Fibroblast of the aortic adventitia (primary cell): Measurements from ENCODE around the gene CDH11. TPM values are rescaled to one million over a fixed set of nuclear protein-coding genes. Genes with fewer than 3 reads are reported as not detected.

ENCODE experiments used
- DNase-seq: peaks from one replicate; pipeline ENCODE4 v3.0.0-alpha.2; 2010; ENCODE audit warnings: low read depth
- H3K4me3 ChIP-seq: 2 replicates; pipeline ENCODE4 v1.5.1; 2011; ENCODE audit warnings: low read depth, mild to moderate bottlenecking, control low read depth, low read length, moderate library complexity
- CTCF ChIP-seq: IDR thresholded peaks from 2 replicates; pipeline ENCODE4 v1.5.1; 2011; ENCODE audit warnings: mild to moderate bottlenecking, low read length, control low read depth, inconsistent platforms; ENCODE audit not compliant: insufficient read depth
- total RNA-seq: library from RNA; depleted of rRNA; stranded (reverse); fragments of >200 nt; gene quantifications from 2 replicates; pipeline ENCODE4 v1.2.3, GENCODE V29; 2012; ENCODE audit warnings: low replicate concordance

CDH11 gene
- total RNA-seq, 1 donor: 397 TPM

- TF ChIP-seq CTCF: no peak
- no peak overlapping the region for H3K4me3 ChIP-seq
- peak; percentile 74 for DNase-seq
Measured at GRCh38 chr16:65068151-65068740, 53.6 kb downstream of the CDH11 start.

- H3K4me3 ChIP-seq: no peak overlapping the region
- no peak for DNase-seq
- no peak for TF ChIP-seq CTCF
Measured at GRCh38 chr16:65066651-65067050, 55.2 kb downstream of the CDH11 start.

GRCh38 chr16:65065031-65065430 is 56.8 kb downstream of the CDH11 start:
- TF ChIP-seq CTCF: no peak
- no peak for DNase-seq

GRCh38 chr16:65064131-65064530 is 57.7 kb downstream of the CDH11 start:
- no peak for DNase-seq
- H3K4me3 ChIP-seq: no peak overlapping the region

More at GRCh38 chr16:65065031-65065430, 56.8 kb downstream of the CDH11 start:
- no peak overlapping the region for H3K4me3 ChIP-seq

GRCh38 chr16:65062736-65063583 is 58.9 kb downstream of the CDH11 start:
- DNase-seq: no peak
- no peak overlapping the region for H3K4me3 ChIP-seq
- no peak for TF ChIP-seq CTCF

More at GRCh38 chr16:65064131-65064530, 57.7 kb downstream of the CDH11 start:
- TF ChIP-seq CTCF: no peak

GRCh38 chr16:65061935-65062518 is 59.8 kb downstream of the CDH11 start:
- TF ChIP-seq CTCF: no peak
- peak; percentile 20 for DNase-seq
- no peak overlapping the region for H3K4me3 ChIP-seq
